A673 (cell line): ENCODE data around the gene TRAK1.

Source experiments
- CTCF ChIP-seq: fragments of 300-800, 200-600 bp; sonication (generic); conservative IDR thresholded peaks from 2 replicates; pipeline ENCODE4 v1.5.1; 2017; ENCODE audit warnings: low read depth, mild to moderate bottlenecking, antibody characterized with exemption, low read length, moderate library complexity, mixed read lengths
- EZH2 ChIP-seq: fragments of 200-600 bp; sonication (generic); IDR thresholded peaks from 2 replicates; pipeline ENCODE4 v1.6.1; 2017; ENCODE audit warnings: borderline replicate concordance, low read depth, mild to moderate bottlenecking, mixed read lengths, antibody characterized with exemption, low read length; ENCODE audit not compliant: poor library complexity, severe bottlenecking

- TF ChIP-seq EZH2, result no peak
- no peak for TF ChIP-seq CTCF
These were observed 163.4 kb downstream of the TRAK1 start for GRCh38 chr3:42254566-42254965.
